H1 (cell line): Measurements from ENCODE around the gene FBXL17. TPM values are rescaled to one million over a fixed set of nuclear protein-coding genes. Genes with fewer than 3 reads are reported as not detected.

Experiments
- CTCF ChIA-PET: fragments of 300-600 bp; sonication (Branson Sonifier 250); formaldehyde crosslinking; loops from one replicate; lab custom pipeline; 2021; ENCODE audit not compliant: partially characterized antibody; lab: Charles Lee
- POLR2A ChIA-PET: fragments of 300-600 bp; sonication (Branson Sonifier 250); formaldehyde crosslinking; loops from one replicate; lab custom pipeline; 2021; ENCODE audit warnings: inconsistent platforms; ENCODE audit not compliant: partially characterized antibody; lab: Charles Lee
- DNase-seq, 2 experiments: peaks; one replicate each; pipeline versions ENCODE4 v3.0.0 to v3.0.0-alpha.2; 2010 to 2022; ENCODE audit warnings: low spot score in 2 of 2, low read depth in 1 of 2, mixed read lengths in 1 of 2
- FAIRE-seq: peaks from 2 replicates; lab custom pipeline; 2011; peaks lifted over from hg19 to GRCh38; lab: Jason Lieb, UNC
- H2AFZ ChIP-seq: 2 replicates; pipeline ENCODE4 v1.8.1; 2012; ENCODE audit warnings: low read length, inconsistent platforms
- H2AK5ac ChIP-seq: 2 replicates; pipeline ENCODE4 v1.6.1; 2013; ENCODE audit warnings: low read depth, low read length
- H2BK120ac ChIP-seq: replicated peaks from 2 replicates; pipeline ENCODE3; 2013; ENCODE audit warnings: low read depth, low read length, inconsistent platforms
- H2BK12ac ChIP-seq: 2 replicates; pipeline ENCODE4 v1.6.1; 2013; ENCODE audit warnings: low read depth, low read length
- H2BK15ac ChIP-seq: 2 replicates; pipeline ENCODE4 v1.6.1; 2013; ENCODE audit warnings: low read length
- H2BK20ac ChIP-seq: 2 replicates; pipeline ENCODE4 v1.6.1; 2013; ENCODE audit warnings: low read length
- H2BK5ac ChIP-seq: 2 replicates; pipeline ENCODE4 v1.6.1; 2013; ENCODE audit warnings: low read depth, low read length
- H3K14ac ChIP-seq: 2 replicates; pipeline ENCODE4 v1.6.1; 2013; ENCODE audit warnings: inconsistent platforms; ENCODE audit not compliant: insufficient read length
- H3K18ac ChIP-seq: 2 replicates; pipeline ENCODE4 v1.6.1; 2013; ENCODE audit warnings: low read length; ENCODE audit errors: extremely low read depth
- H3K23ac ChIP-seq: 2 replicates; pipeline ENCODE4 v1.6.1; 2013; ENCODE audit warnings: inconsistent platforms; ENCODE audit not compliant: insufficient read length
- H3K23me2 ChIP-seq: 2 replicates; pipeline ENCODE4 v1.6.1; 2013; ENCODE audit warnings: low read depth, low read length
- H3K27ac ChIP-seq: 2 replicates; pipeline ENCODE4 v1.6.1; 2011; ENCODE audit warnings: low read depth, low read length, inconsistent platforms
- H3K27me3 ChIP-seq, 4 experiments: replicated peaks in 1 of 4; 1 replicate in 1 of 4; 2 replicates in 3 of 4; pipeline versions ENCODE4 v1.6.1 to v1.8.1; 2011 to 2013; ENCODE audit warnings: low read length in 3 of 4, mild to moderate bottlenecking in 3 of 4, inconsistent platforms in 2 of 4, mixed read lengths in 2 of 4, moderate library complexity in 1 of 4; ENCODE audit not compliant: control insufficient read depth in 3 of 4, insufficient read depth in 3 of 4; ENCODE audit errors: extremely low read depth in 1 of 4
- H3K36me3 ChIP-seq, 4 experiments: 2 replicates each; pipeline versions ENCODE4 v1.6.1 to v1.8.1; 2011 to 2013; ENCODE audit warnings: mild to moderate bottlenecking in 4 of 4, low read length in 3 of 4, moderate library complexity in 2 of 4, control low read depth in 1 of 4, inconsistent platforms in 1 of 4; ENCODE audit not compliant: insufficient read depth in 4 of 4, control insufficient read depth in 2 of 4
- H3K4ac ChIP-seq: replicated peaks from 2 replicates; pipeline ENCODE3; 2013; ENCODE audit warnings: low read length, low read depth, mixed read lengths, inconsistent platforms; ENCODE audit not compliant: insufficient read length
- H3K4me1 ChIP-seq, 4 experiments: replicated peaks in 1 of 4; 1 replicate in 1 of 4; 2 replicates in 3 of 4; pipeline versions ENCODE4 v1.6.1 to v1.8.1; 2011 to 2013; ENCODE audit warnings: low read length in 3 of 4, inconsistent platforms in 2 of 4, mixed read lengths in 1 of 4; ENCODE audit not compliant: insufficient read depth in 4 of 4, control insufficient read depth in 3 of 4
- H3K4me2 ChIP-seq, 2 experiments: 2 replicates each; pipeline versions ENCODE4 v1.6.1 to v1.8.1; 2011 to 2013; ENCODE audit warnings: low read depth in 2 of 2, low read length in 2 of 2, control low read depth in 1 of 2, inconsistent platforms in 1 of 2, mild to moderate bottlenecking in 1 of 2; ENCODE audit not compliant: insufficient read depth in 1 of 2
- H3K4me3 ChIP-seq, 4 experiments: fragments of 200-600, 300-600 bp in 1 of 4; sonication (generic), shearing (Covaris generic), sonication (Bioruptor Twin) in 1 of 4; 2 replicates each; pipeline versions ENCODE4 v1.5.1 to v1.8.1; 2011 to 2016; ENCODE audit warnings: low read length in 4 of 4, low read depth in 3 of 4, control low read depth in 2 of 4, inconsistent platforms in 2 of 4, mild to moderate bottlenecking in 2 of 4, mixed read lengths in 1 of 4, moderate library complexity in 1 of 4; ENCODE audit not compliant: insufficient read depth in 2 of 4; ENCODE audit errors: extremely low read depth in 1 of 4
- H3K56ac ChIP-seq: replicated peaks from 2 replicates; pipeline ENCODE3; 2013; ENCODE audit warnings: low read depth, mild to moderate bottlenecking, mixed read lengths, low read length, inconsistent platforms; ENCODE audit not compliant: insufficient read length
- H3K79me1 ChIP-seq: 2 replicates; pipeline ENCODE4 v1.6.1; 2013; ENCODE audit warnings: low read depth, low read length, control low read depth
- H3K79me2 ChIP-seq, 2 experiments: 2 replicates each; pipeline versions ENCODE4 v1.6.1 to v1.8.1; 2012 to 2013; ENCODE audit warnings: low read length in 2 of 2, mild to moderate bottlenecking in 2 of 2, inconsistent platforms in 1 of 2; ENCODE audit not compliant: insufficient read depth in 2 of 2, control insufficient read depth in 1 of 2
- H3K9ac ChIP-seq, 4 experiments: replicated peaks in 1 of 4; 1 replicate in 1 of 4; 2 replicates in 3 of 4; pipeline versions ENCODE4 v1.6.1 to v1.8.1; 2011 to 2013; ENCODE audit warnings: low read depth in 3 of 4, low read length in 3 of 4, control low read depth in 2 of 4, mild to moderate bottlenecking in 2 of 4, moderate library complexity in 2 of 4, inconsistent platforms in 1 of 4; ENCODE audit errors: extremely low read depth in 1 of 4
- H3K9me3 ChIP-seq, 2 experiments: 2 replicates each; pipeline versions ENCODE4 v1.6.1 to v1.8.1; 2012 to 2013; ENCODE audit warnings: mild to moderate bottlenecking in 2 of 2, moderate library complexity in 2 of 2, control low read depth in 1 of 2, inconsistent platforms in 1 of 2, low read depth in 1 of 2, low read length in 1 of 2, mixed read lengths in 1 of 2; ENCODE audit not compliant: insufficient read depth in 2 of 2
- H4K20me1 ChIP-seq, 2 experiments: replicated peaks in 1 of 2; 2 replicates each; pipeline versions ENCODE3 to v1.8.1; 2011 to 2013; ENCODE audit warnings: inconsistent platforms in 2 of 2, low read length in 2 of 2, mild to moderate bottlenecking in 1 of 2; ENCODE audit not compliant: insufficient read depth in 2 of 2, control insufficient read depth in 1 of 2
- H4K5ac ChIP-seq: 2 replicates; pipeline ENCODE4 v1.6.1; 2013; ENCODE audit warnings: low read length, low read depth, mixed read lengths, inconsistent platforms; ENCODE audit not compliant: insufficient read length
- H4K8ac ChIP-seq: 2 replicates; pipeline ENCODE4 v1.8.0; 2013; ENCODE audit warnings: mild to moderate bottlenecking, moderate library complexity, low read length, inconsistent platforms; ENCODE audit not compliant: insufficient read depth; ENCODE audit errors: extremely low read depth
- H4K91ac ChIP-seq: replicated peaks from 2 replicates; pipeline ENCODE3; 2013; ENCODE audit warnings: low read length, mixed read lengths, inconsistent platforms; ENCODE audit not compliant: insufficient read length
- GABPA ChIP-seq: IDR thresholded peaks from 2 replicates; pipeline ENCODE4 v1.6.1; 2011; ENCODE audit warnings: mild to moderate bottlenecking, low read length, moderate library complexity, borderline replicate concordance; ENCODE audit not compliant: insufficient read depth
- RFX5 ChIP-seq: IDR thresholded peaks from 2 replicates; pipeline ENCODE4 v1.6.1; 2011; ENCODE audit warnings: low read depth, low read length, improper control_type of control experiment, borderline replicate concordance
- SAP30 ChIP-seq: fragments of 300-600 bp; sonication (generic); IDR thresholded peaks from 2 replicates; pipeline ENCODE4 v1.7.1; 2012; ENCODE audit warnings: low read length, moderate library complexity, mild to moderate bottlenecking, inconsistent platforms; ENCODE audit not compliant: insufficient read depth, insufficient replicate concordance
- polyA plus RNA-seq, 7 experiments: library from polyadenylated mRNA; depleted of rRNA in 3 of 7; stranded (reverse) in 5 of 7; unstranded in 2 of 7; fragments of >200 nt in 5 of 7; fragments of 200-250 nt in 2 of 7; gene quantifications; 1 replicate in 5 of 7; 2 replicates in 1 of 7; 4 replicates in 1 of 7; pipeline versions ENCODE4 v1.2.1 to v1.2.3, GENCODE V29; 2011 to 2013; ENCODE audit warnings: missing spikeins in 2 of 7, mixed read lengths in 2 of 7
- total RNA-seq: library from RNA; stranded (reverse); fragmentation: NEBNext Ultra II Directional; extraction: Animal tissue kit (Norgen Biotek cat#: 25700); gene quantifications from 2 replicates; pipeline ENCODE4 v1.2.1, GENCODE V29; 2021
- TF ChIP-seq, protein P1 (sequence below), 3 experiments: IDR thresholded peaks; 1 replicate in 2 of 3; 2 replicates in 1 of 3; pipeline versions ENCODE4 v1.5.1 to v1.6.1; 2011; ENCODE audit warnings: low read length in 3 of 3, mild to moderate bottlenecking in 3 of 3, inconsistent platforms in 2 of 3, low read depth in 1 of 3, moderate library complexity in 1 of 3; ENCODE audit not compliant: insufficient read depth in 1 of 3; ENCODE audit errors: control extremely low read depth in 1 of 3

FBXL17 gene
- total and polyA plus RNA-seq, 2 of the 8 experiments (the other 6 are each of a cell fraction or from before 2014, with no cell fraction given), result 0.35 to 4.3 TPM

GRCh38 chr5:108214857-108215256 is 167.0 kb downstream of the FBXL17 start:
- Histone ChIP-seq H2BK15ac (no peak overlapping the region), H4K20me1 (no peaks in the 10 kb centered on the region), H3K9ac (no peak overlapping the region), H2BK120ac (no peak overlapping the region), H3K27ac (no peak overlapping the region), H3K36me3 (no peaks in the 10 kb centered on the region), H4K8ac (no peak overlapping the region), H3K9me3 (0 out of 4 replicates have a peak, but pooled peaks cover 0 to 3% of the 10 kb centered on the region in 2 experiments), H2AFZ (no peak overlapping the region), H4K91ac (no peak overlapping the region), H3K4me3 (no peak overlapping the region), H3K56ac (no peak overlapping the region), H3K4me2 (no peak overlapping the region), H3K23ac (no peak overlapping the region), H2BK12ac (no peak overlapping the region), H4K5ac (no peak overlapping the region), H3K23me2 (no peaks in the 10 kb centered on the region), H3K4ac (no peak overlapping the region), H2BK5ac (no peak overlapping the region), H3K79me2 (no peaks in the 10 kb centered on the region), H3K14ac (no peak overlapping the region), H3K18ac (no peak overlapping the region), H3K79me1 (no peaks in the 10 kb centered on the region), H3K27me3 (no peaks in the 10 kb centered on the region), H3K4me1 (peaks cover 0 to 6% (median 2%) of the 10 kb centered on the region in 4 experiments; a peak in 3 of 7 replicates), H2BK20ac (no peak overlapping the region), H2AK5ac (no peak overlapping the region)
- no peak for FAIRE-seq
- CTCF ChIA-PET, result no interaction called here
- DNase-seq, result no peak
- TF ChIP-seq, protein P1, sequence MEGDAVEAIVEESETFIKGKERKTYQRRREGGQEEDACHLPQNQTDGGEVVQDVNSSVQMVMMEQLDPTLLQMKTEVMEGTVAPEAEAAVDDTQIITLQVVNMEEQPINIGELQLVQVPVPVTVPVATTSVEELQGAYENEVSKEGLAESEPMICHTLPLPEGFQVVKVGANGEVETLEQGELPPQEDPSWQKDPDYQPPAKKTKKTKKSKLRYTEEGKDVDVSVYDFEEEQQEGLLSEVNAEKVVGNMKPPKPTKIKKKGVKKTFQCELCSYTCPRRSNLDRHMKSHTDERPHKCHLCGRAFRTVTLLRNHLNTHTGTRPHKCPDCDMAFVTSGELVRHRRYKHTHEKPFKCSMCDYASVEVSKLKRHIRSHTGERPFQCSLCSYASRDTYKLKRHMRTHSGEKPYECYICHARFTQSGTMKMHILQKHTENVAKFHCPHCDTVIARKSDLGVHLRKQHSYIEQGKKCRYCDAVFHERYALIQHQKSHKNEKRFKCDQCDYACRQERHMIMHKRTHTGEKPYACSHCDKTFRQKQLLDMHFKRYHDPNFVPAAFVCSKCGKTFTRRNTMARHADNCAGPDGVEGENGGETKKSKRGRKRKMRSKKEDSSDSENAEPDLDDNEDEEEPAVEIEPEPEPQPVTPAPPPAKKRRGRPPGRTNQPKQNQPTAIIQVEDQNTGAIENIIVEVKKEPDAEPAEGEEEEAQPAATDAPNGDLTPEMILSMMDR (IDR thresholded peaks at IDR 0.05; ENCODE audit: control extremely low read depth in 1 of 3, insufficient read depth in 1 of 3, low read depth in 1 of 3, low read length in 3 of 3), result no peak
- TF ChIP-seq RFX5 (no peak), SAP30 (no peak), GABPA (no peak)
- POLR2A ChIA-PET, result no interaction called here
